Body of pancreas (tissue), 4 donors: Measurements from ENCODE around the gene PRR7.

ENCODE experiments used
- POLR2A ChIP-seq, 3 donors: fragments of 450-650 bp; IDR thresholded peaks; one replicate each; pipeline ENCODE4 v1.6.1; 2016; ENCODE audit warnings: antibody characterized with exemption in 3 of 3, mild to moderate bottlenecking in 2 of 3
- TF ChIP-seq, protein P1 (sequence below), 7 experiments: fragments of 450-650 bp in 4 of 7; fragments of 200-600 bp in 3 of 7; sonication (generic) in 3 of 7; IDR thresholded peaks; one replicate each; pipeline ENCODE4 v1.5.1; 2016 to 2019; ENCODE audit warnings: antibody characterized with exemption in 7 of 7

DNA sequence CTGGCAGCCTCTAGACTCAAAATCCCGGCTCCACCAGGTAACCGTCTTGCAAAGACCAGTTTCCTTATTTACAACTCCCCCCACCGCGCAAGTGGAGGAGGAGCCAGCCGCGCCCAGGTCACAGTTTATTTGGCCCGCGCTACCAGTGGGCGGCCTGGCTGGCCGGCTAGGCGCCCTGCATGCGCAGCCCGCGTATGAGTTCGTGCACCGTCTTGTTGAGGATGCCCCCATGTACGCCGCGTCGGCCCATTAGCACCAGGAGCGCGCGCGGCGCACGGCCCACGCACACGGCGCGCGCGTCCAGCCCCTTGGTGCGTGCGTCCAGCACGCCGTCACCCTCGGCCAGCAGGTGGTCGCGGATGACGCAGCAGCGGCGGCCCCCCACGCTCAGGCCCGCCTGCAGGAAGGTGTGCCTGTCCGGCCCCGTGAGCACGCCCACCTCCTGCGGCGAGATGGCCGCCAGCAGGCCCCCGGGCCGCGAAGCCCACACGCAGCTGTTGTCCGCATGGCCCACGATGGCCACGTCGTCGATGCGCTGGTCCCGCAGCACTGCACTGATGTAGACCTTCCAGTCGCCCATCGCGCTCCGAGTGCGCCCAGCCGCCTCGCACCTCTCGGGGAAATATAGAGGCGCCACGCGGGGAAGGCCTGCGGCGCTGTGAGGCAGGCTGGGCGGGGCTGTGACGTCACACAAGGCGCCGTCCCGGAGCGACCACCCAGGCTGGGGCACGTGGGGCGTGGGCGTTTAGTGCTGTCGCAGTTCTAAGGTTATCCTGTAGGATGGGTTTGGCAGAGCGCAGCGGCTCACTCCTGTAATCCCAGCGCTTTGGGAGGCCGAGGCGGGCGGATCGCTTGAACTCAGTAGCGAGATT lies 46.4 kb upstream of the PRR7 start, which contains the start of gene PFN3:
- no peak for TF ChIP-seq POLR2A (IDR thresholded peaks at IDR 0.05)
- TF ChIP-seq, protein P1, sequence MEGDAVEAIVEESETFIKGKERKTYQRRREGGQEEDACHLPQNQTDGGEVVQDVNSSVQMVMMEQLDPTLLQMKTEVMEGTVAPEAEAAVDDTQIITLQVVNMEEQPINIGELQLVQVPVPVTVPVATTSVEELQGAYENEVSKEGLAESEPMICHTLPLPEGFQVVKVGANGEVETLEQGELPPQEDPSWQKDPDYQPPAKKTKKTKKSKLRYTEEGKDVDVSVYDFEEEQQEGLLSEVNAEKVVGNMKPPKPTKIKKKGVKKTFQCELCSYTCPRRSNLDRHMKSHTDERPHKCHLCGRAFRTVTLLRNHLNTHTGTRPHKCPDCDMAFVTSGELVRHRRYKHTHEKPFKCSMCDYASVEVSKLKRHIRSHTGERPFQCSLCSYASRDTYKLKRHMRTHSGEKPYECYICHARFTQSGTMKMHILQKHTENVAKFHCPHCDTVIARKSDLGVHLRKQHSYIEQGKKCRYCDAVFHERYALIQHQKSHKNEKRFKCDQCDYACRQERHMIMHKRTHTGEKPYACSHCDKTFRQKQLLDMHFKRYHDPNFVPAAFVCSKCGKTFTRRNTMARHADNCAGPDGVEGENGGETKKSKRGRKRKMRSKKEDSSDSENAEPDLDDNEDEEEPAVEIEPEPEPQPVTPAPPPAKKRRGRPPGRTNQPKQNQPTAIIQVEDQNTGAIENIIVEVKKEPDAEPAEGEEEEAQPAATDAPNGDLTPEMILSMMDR (IDR thresholded peaks at IDR 0.05) = no peak
